Stromal cell of bone marrow (primary cell): ENCODE data around the gene L1TD1.
"Not testable (repeated sequence)": the region's sequence is repeated elsewhere in the genome, so short reads cannot be mapped to it uniquely, and the experiment has no call there.

Experiments used
- DNase-seq: peaks from one replicate; pipeline ENCODE4 v3.0.0-alpha.2; 2012; ENCODE audit warnings: low read depth

The L1TD1 gene

GRCh38 chr1:62234688-62235087 is 40.0 kb downstream of the L1TD1 start:
- no peak for DNase-seq

GRCh38 chr1:62235576-62235975 is 40.9 kb downstream of the L1TD1 start:
- no peak for DNase-seq

- no peak for DNase-seq
Measured at GRCh38 chr1:62237361-62237760, 42.7 kb downstream of the L1TD1 start.

- no peak for DNase-seq
Measured at GRCh38 chr1:62237950-62238374, 43.3 kb downstream of the L1TD1 start.

- DNase-seq: no peak
Measured at GRCh38 chr1:62238507-62238906, 43.9 kb downstream of the L1TD1 start.

- not testable (repeated sequence) for DNase-seq
Measured at GRCh38 chr1:62239652-62240403, 45.2 kb downstream of the L1TD1 start.

- DNase-seq: no peak
Measured at GRCh38 chr1:62240651-62241370, 46.2 kb downstream of the L1TD1 start.

GRCh38 chr1:62241371-62242131 is 46.9 kb downstream of the L1TD1 start:
- DNase-seq: no peak

- DNase-seq: not testable (repeated sequence)
Measured at GRCh38 chr1:62244380-62244779, 49.7 kb downstream of the L1TD1 start.

- DNase-seq: no peak
Measured at GRCh38 chr1:62245201-62245600, 50.6 kb downstream of the L1TD1 start.

- no peak for DNase-seq
Measured at GRCh38 chr1:62247391-62248168, 52.9 kb downstream of the L1TD1 start.

GRCh38 chr1:62250126-62250726 is 55.6 kb downstream of the L1TD1 start:
- DNase-seq: no peak

- no peak for DNase-seq
Measured at GRCh38 chr1:62259551-62259950, 64.9 kb downstream of the L1TD1 start.

- no peak for DNase-seq
Measured at GRCh38 chr1:62260688-62261087, 66.0 kb downstream of the L1TD1 start.
